GM21528 (cell line): ENCODE results near the gene GINS1.

ENCODE experiments used
- ATAC-seq: cut with Tn5 transposase; IDR thresholded peaks from one replicate; pipeline ENCODE4 v1.9.1; 2021; ENCODE audit warnings: mild to moderate bottlenecking, moderate library complexity; ENCODE audit not compliant: unreplicated experiment, low FRiP score

Gene GINS1

GRCh38 chr20:25490656-25491445 lies 83.4 kb downstream of the GINS1 start:
- ATAC-seq: no peak

DNA sequence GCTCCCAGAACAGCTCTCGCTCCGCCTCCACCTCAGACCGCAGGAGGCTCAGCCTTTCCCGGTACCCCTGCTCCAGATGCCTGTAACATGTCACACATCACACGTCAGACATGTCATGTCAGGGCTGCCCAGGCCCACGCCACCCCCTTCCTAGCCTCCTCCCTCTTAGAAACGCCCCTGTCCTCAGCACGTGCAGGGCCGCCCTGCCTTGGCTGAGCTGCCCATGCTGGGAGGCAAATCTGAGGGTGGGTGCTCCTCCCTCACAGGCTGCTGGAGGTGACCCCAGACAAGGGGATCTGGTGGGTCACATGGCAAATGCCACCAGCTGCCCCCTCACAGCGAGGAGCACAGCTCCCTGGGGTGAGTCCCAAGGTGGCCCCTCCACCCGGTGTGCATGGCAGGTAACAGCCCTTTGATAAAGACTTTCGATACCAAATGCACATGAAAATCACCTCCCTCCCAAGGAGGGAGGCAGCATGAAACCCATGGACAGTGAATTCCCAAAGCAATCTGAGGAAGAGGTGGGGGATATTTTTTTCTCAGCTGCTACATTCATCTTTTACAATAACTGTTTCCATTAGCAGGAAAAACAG lies 84.1 kb downstream of the GINS1 start:
- no peak for ATAC-seq

DNA sequence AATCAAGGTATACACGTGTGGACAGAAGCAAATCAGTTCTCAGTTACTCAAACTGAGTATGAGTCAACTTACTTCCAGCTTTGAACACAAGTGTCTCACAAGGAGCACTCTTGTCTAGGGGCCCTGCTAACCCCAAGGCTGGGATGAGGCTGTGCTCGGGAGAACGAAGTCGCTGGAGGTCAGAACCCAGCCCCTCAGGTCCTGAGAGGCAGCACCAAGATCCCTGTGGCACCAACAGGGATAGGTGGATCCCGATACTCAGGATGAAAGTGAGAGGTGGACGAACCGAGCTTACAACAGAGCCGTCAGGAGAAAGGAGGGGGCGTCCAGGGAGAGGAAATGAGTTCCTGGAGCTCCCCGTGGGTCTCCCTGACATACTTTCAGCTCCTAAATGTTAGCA lies 85.7 kb downstream of the GINS1 start:
- no peak for ATAC-seq

- ATAC-seq: no peak
Measured at GRCh38 chr20:25493748-25494505, 86.5 kb downstream of the GINS1 start.

- no peak for ATAC-seq
Measured at GRCh38 chr20:25494506-25495188, 87.2 kb downstream of the GINS1 start.

- no peak for ATAC-seq
Measured at GRCh38 chr20:25495189-25495824, 87.8 kb downstream of the GINS1 start.

DNA sequence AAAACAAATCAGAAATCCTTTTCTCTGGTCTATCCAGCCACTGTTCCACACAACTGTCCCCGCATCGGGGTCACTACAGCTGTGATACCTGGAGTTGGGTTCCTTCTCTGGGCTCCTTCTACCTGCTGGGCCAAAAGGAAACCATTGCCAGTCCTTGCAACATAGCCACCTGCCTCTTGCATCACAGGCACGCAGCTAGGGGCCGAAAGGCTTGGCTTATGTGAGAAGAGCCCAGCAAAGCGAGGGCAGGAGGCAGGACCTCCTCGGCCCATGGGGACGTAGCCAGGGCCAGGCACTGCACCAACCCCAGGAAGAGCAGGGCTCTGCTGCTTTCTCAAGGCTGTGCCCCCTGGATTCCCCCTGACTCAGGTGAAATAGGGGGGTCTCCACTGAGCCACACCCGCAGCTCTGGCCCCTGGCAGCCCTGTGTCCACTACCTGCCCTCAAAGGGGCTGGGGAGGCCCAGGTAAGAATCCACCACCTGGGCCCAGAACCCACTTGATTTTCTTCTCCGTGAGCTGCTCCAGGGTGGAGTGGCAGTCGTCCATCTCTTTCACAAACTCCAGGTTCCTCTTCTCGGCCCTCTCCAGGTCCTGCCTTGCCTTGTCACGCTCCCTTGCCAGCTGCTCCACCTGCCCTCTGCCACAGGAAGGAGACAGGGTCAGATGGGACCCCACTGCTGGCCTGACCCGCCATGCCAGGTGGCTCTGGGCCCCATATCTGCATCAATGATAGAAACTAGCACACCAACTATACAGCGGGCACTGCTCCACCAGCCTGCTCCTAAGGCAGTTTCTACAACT lies 88.9 kb downstream of the GINS1 start:
- no peak for ATAC-seq

DNA sequence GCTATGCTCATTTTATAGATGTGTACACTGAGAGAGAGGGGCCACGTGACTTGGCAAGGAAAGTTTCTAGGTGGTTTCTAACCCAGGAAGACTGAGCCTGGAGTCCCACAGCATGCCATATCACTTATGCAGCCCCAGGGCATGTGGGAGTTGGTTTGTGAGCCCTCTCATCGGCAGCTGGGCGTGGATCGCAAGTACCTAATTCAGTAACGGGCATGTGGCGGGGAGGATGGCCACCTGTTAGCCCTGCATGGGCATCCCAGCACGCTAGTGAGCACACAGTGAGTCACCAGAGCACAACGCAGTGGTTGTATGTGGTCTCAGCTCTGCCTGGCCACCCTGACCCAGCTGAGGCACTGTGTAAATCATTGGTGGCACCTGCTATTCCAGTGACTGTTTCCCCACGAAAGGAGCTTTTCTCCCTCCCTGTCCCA lies 89.5 kb downstream of the GINS1 start:
- no peak for ATAC-seq

DNA sequence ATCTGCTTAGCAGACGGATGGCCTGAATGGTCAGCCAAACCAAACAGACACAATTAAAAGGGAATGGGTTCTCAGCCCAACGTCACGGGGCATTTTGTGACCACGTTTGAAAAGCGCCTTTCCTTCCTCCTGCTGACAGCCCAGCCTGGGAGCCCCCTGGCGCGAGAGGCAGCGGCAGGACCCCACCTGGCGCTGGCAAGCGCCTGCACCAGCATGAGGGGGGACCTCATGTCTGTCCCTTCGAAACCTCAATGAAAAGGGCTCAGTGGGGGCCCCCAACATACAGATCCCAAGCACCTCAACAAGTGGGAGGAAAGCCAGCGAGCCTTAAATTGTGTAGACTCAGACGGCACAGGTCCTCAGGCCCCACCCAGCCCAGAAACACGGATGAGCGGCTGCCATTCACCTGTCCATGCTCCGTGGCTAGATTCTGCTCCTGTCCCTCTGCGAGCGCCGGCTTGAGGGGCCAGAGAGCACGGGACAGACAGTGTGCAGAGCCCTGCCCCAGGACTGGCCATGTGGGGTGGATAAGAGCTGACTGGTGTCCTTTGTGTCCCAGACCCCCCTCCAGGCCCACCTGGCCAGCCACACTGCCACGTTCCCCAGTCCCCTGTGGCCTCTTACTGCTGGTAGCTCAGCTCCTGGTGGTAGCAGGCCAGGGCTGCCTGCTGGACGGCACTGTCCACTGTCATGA lies 90.3 kb downstream of the GINS1 start:
- ATAC-seq: no peak
